GM12878 (cell line): ENCODE results near the gene ADCY2. TPM values are rescaled to one million over a fixed set of nuclear protein-coding genes. Genes with fewer than 3 reads are reported as not detected.

Experiments used
- ATAC-seq: fragments of 200-7000 bp; cut with Tn5 transposase; 3 replicates; pipeline ENCODE4 v1.9.1; 2020; ENCODE audit warnings: mild to moderate bottlenecking, moderate library complexity
- BruUV-seq: library from RNA; stranded (reverse); fragments of 400-500 nt; replicated peaks from 2 replicates; lab custom pipeline; 2021; lab: Mats Ljungman, UMichigan
- CTCF ChIA-PET: fragments of 300-600 bp; sonication (Branson Sonifier 250); formaldehyde crosslinking; extraction: SDS; loops from one replicate; lab custom pipeline; 2021; ENCODE audit warnings: inconsistent platforms; lab: Yijun Ruan, JAX
- POLR2A ChIA-PET: fragments of 350-600 bp; formaldehyde crosslinking; extraction: SDS; loops from one replicate; lab custom pipeline; 2021; ENCODE audit warnings: inconsistent platforms; lab: Charles Lee
- RAD21 ChIA-PET: fragments of 300-600 bp; sonication (Branson Sonifier 250); formaldehyde crosslinking; loops from one replicate; lab custom pipeline; 2023; ENCODE audit warnings: antibody characterized with exemption; ENCODE audit not compliant: unreplicated experiment; lab: Charles Lee
- SMC1A ChIA-PET: fragments of 300-600 bp; sonication (Branson Sonifier 250); formaldehyde crosslinking; loops from one replicate; lab custom pipeline; 2023; ENCODE audit not compliant: unreplicated experiment, uncharacterized antibody; lab: Charles Lee
- DNase-seq: peaks from one replicate; pipeline ENCODE4 v3.0.0-alpha.2; 2011; ENCODE audit warnings: low read depth, low spot score
- FAIRE-seq: peaks from 3 replicates; lab custom pipeline; 2011; peaks lifted over from hg19 to GRCh38; lab: Jason Lieb, UNC
- H2AFZ ChIP-seq: 2 replicates; pipeline ENCODE4 v1.6.0; 2011; ENCODE audit warnings: low read depth, low read length, control low read depth; ENCODE audit not compliant: control insufficient read depth
- H3K27ac ChIP-seq: 2 replicates; pipeline ENCODE4 v1.5.1; 2011; ENCODE audit warnings: control low read depth; ENCODE audit not compliant: control insufficient read depth, insufficient read depth
- H3K27me3 ChIP-seq, 2 experiments: replicated peaks in 1 of 2; 2 replicates each; pipeline versions ENCODE4 v1.6.0 to v1.6.1; 2011; ENCODE audit warnings: low read length in 1 of 2; ENCODE audit not compliant: control insufficient read depth in 2 of 2, insufficient read depth in 2 of 2
- H3K36me3 ChIP-seq, 2 experiments: 2 replicates each; pipeline ENCODE4 v1.5.1; 2011; ENCODE audit warnings: low read length in 1 of 2; ENCODE audit not compliant: control insufficient read depth in 2 of 2, insufficient read depth in 2 of 2
- H3K4me1 ChIP-seq: 2 replicates; pipeline ENCODE4 v1.6.1; 2011; ENCODE audit warnings: mild to moderate bottlenecking, low read length, moderate library complexity, mixed read lengths; ENCODE audit not compliant: control insufficient read depth, insufficient read depth
- H3K4me2 ChIP-seq: 2 replicates; pipeline ENCODE4 v1.6.0; 2011; ENCODE audit warnings: control low read depth; ENCODE audit not compliant: control insufficient read depth, insufficient read depth
- H3K4me3 ChIP-seq: fragments of 200-600 bp; sonication (generic); 2 replicates; pipeline ENCODE4 v1.5.1; 2016
- H3K79me2 ChIP-seq: 2 replicates; pipeline ENCODE4 v1.6.0; 2011; ENCODE audit warnings: low read length; ENCODE audit not compliant: control insufficient read depth, insufficient read depth
- H3K9ac ChIP-seq: 2 replicates; pipeline ENCODE4 v1.8.0; 2011; ENCODE audit warnings: low read length, control low read depth, mixed read lengths; ENCODE audit not compliant: control insufficient read depth, insufficient read depth
- H3K9me3 ChIP-seq: replicated peaks from 3 replicates; pipeline ENCODE4 v1.5.1; 2011; ENCODE audit warnings: mild to moderate bottlenecking, low read length; ENCODE audit not compliant: control insufficient read depth, insufficient read depth
- H4K20me1 ChIP-seq: 2 replicates; pipeline ENCODE4 v1.6.0; 2011; ENCODE audit not compliant: control insufficient read depth, insufficient read depth
- BCLAF1 ChIP-seq: fragments of 450-650 bp; IDR thresholded peaks from 2 replicates; pipeline ENCODE4 v1.6.1; 2017; ENCODE audit warnings: antibody characterized with exemption, mild to moderate bottlenecking, moderate library complexity
- CTCF ChIP-seq, 3 experiments: IDR thresholded peaks in 2 of 3; conservative IDR thresholded peaks in 1 of 3; 2 replicates each; pipeline ENCODE4 v1.5.1; 2011; ENCODE audit warnings: low read depth in 3 of 3, low read length in 3 of 3, mild to moderate bottlenecking in 3 of 3, control low read depth in 2 of 3, moderate library complexity in 2 of 3, inconsistent platforms in 1 of 3, mixed read lengths in 1 of 3; ENCODE audit not compliant: control insufficient read depth in 2 of 3, insufficient read depth in 1 of 3; ENCODE audit errors: extremely low read depth in 1 of 3
- REST ChIP-seq: IDR thresholded peaks from 2 replicates; pipeline ENCODE4 v1.6.1; 2012; ENCODE audit warnings: mild to moderate bottlenecking, low read depth, low read length
- STAT1 ChIP-seq: fragments of 450-650 bp; conservative IDR thresholded peaks from 2 replicates; pipeline ENCODE4 v1.6.1; 2014; ENCODE audit warnings: antibody characterized with exemption, mild to moderate bottlenecking
- WRNIP1 ChIP-seq: IDR thresholded peaks from 2 replicates; pipeline ENCODE4 v1.6.1; 2011; ENCODE audit warnings: low read depth, low read length, improper control_type of control experiment, borderline replicate concordance
- WGBS: methylation state at CpG from one replicate; pipeline ENCODE4 v1.1.6; 2016; ENCODE audit warnings: low lambda C conversion rate; ENCODE audit not compliant: insufficient replicate concordance, insufficient coverage; ENCODE audit errors: missing lambda C conversion rate; 5-methylcytosine and 5-hydroxymethylcytosine counted together
- in situ Hi-C: fragments of 300-500 bp; cut with MboI; formaldehyde crosslinking; loops from 9 replicates; pipeline ENCODE4 v1.14.3; 2018; ENCODE audit warnings: mixed read lengths
- intact Hi-C: fragments of 100-400 bp; cut with micrococcal nuclease; formaldehyde crosslinking; loops from one replicate; pipeline ENCODE4 v1.14.2; 2022; ENCODE audit not compliant: unreplicated experiment
- polyA plus RNA-seq, 11 experiments: library from polyadenylated mRNA; depleted of rRNA in 4 of 11; unstranded in 6 of 11; stranded (reverse) in 5 of 11; fragments of >200 nt; fragmentation: Nextera tagmentation in 4 of 11; fragmentation: Illumina TruSeq in 1 of 11; extraction: Ambion mirVana in 4 of 11; extraction: Trizol in 1 of 11; gene quantifications; 1 replicate in 1 of 11; 2 replicates in 10 of 11; pipeline versions ENCODE4 v1.2.1 to v1.2.3, GENCODE V29; 2011 to 2016; ENCODE audit warnings: inconsistent platforms in 2 of 11, missing spikeins in 2 of 11, low read depth in 1 of 11
- total RNA-seq, 4 experiments: library from RNA; depleted of rRNA in 3 of 4; stranded (reverse); fragments of >200 nt in 3 of 4; fragmentation: Illumina TruSeq in 1 of 4; extraction: Trizol in 1 of 4; gene quantifications; 2 replicates each; pipeline versions ENCODE4 v1.2.1 to v1.2.3, GENCODE V29; 2013 to 2021

ADCY2 gene
- total and polyA plus RNA-seq, 10 of the 15 experiments (the other 5 are each of a cell fraction or from before 2014, with no cell fraction given): 0.07 to 0.26 TPM; not detected in 8

GRCh38 chr5:7784683-7785380 lies 388.9 kb downstream of the ADCY2 start:
- no peak overlapping the region for H2AFZ ChIP-seq
- H3K27me3 ChIP-seq: no peaks in the 10 kb centered on the region
- ATAC-seq: no peak
- no peak for FAIRE-seq
- H4K20me1 ChIP-seq: no peaks in the 10 kb centered on the region
- in situ Hi-C loops (no loop called here), intact Hi-C loops (no loop called here)
- TF ChIP-seq BCLAF1 (no peak), CTCF (IDR thresholded peaks at IDR 0.05 in 2 of 3, conservative IDR thresholded peaks at IDR 0.05 in 1 of 3; ENCODE audit: control insufficient read depth in 2 of 3, extremely low read depth in 1 of 3, insufficient read depth in 1 of 3, low read depth in 3 of 3, low read length in 3 of 3) (no peak), WRNIP1 (no peak), STAT1 (no peak), REST (no peak)
- no peak overlapping the region for H3K4me2 ChIP-seq
- ChIA-PET CTCF (no interaction called here), RAD21 (no interaction called here), POLR2A (no interaction called here), SMC1A (interaction anchor here (0.8 kb wide), 1 partner anchor 10 kb away, joined by 3 read pairs; no protein-coding TSS in a partner anchor)
- H3K9me3 ChIP-seq: no peaks in the 10 kb centered on the region
- H3K9ac ChIP-seq: no peak overlapping the region
- no TSS peak for BruUV-seq
- H3K4me1 ChIP-seq: no peaks in the 10 kb centered on the region; the same call in 1 of the 2 replicates
- H3K27ac ChIP-seq: no peak overlapping the region
- no peak for DNase-seq
- WGBS: 2% methylated on average over 4 of the region's 4 CpGs
- no peaks in the 10 kb centered on the region for H3K79me2 ChIP-seq
- H3K4me3 ChIP-seq: no peak overlapping the region
- H3K36me3 ChIP-seq: no peaks in the 10 kb centered on the region
